ENCODE measurements around the gene CNTN3.

- TF ChIP-seq CTCF (IDR thresholded peaks at IDR 0.05) (no peak), POLR2A (IDR thresholded peaks at IDR 0.05) (no peak)
Measured at GRCh38 chr3:74646094-74646493, 31.6 kb upstream of the CNTN3 start.
